HG03280 (cell line): ENCODE results near the gene IFI35.
"Not testable (repeated sequence)": the region's sequence is repeated elsewhere in the genome, so short reads cannot be mapped to it uniquely, and the experiment has no call there.

ENCODE experiments used
- ATAC-seq: cut with Tn5 transposase; IDR thresholded peaks from one replicate; pipeline ENCODE4 v1.9.1; 2021; ENCODE audit warnings: mild to moderate bottlenecking, moderate library complexity; ENCODE audit not compliant: unreplicated experiment

IFI35 gene

DNA sequence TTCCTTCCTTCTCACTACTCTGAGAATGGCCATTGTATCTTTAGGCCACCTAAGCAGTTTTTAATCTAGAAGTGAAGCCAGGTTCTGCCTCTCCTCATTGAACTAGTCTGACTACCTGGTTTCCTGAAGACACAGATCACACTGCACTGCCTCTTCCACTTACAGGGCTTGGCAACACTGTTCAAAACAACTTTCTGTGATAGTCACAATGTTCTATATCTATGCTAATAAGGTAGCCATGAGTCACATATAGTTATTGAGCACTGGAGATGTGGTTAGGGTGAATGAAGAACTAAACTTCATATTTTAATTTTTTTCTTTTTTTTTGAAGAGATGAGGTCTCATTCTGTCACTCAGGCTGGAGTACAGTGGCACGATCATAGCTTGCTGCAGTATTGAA lies 45.4 kb downstream of the IFI35 start:
- no peak for ATAC-seq

DNA sequence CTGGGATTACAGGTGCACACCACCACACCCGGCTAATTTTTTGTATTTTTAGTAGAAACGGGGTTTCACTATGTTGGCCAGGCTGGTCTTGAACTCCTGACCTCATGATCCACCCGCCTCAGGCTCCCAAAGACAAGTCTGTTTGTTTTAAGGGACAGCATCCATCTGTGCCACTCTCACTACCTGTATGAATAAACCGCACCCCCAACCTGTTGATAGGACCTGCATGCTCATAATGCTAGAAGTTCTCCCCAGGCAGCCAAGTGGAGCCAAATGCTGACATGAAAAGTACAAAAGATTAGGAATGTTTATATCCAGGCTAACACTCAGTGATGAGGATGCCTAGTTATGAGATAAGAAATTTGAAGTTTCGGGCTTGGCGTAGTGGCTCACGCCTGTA lies 46.4 kb downstream of the IFI35 start:
- ATAC-seq: not testable (repeated sequence)

DNA sequence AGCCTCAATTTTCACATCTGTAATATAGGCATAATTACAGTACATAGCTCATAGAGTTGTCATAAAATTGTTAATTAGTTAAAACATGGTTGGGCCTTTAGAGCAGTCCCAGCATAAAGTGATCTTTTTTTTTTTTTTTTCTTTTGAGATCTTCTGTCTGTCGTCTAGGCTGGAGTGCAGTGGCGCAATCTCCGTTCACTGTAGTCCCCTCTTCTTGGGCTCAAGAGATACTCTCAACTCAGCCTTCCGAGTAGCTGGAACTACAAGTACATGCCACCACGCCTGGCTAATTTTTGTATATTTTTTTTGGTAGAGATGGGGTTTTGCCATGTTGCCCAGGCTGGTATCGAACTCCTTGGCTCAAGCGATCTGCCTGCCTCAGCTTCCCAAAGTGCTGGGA lies 49.5 kb downstream of the IFI35 start:
- no peak for ATAC-seq

DNA sequence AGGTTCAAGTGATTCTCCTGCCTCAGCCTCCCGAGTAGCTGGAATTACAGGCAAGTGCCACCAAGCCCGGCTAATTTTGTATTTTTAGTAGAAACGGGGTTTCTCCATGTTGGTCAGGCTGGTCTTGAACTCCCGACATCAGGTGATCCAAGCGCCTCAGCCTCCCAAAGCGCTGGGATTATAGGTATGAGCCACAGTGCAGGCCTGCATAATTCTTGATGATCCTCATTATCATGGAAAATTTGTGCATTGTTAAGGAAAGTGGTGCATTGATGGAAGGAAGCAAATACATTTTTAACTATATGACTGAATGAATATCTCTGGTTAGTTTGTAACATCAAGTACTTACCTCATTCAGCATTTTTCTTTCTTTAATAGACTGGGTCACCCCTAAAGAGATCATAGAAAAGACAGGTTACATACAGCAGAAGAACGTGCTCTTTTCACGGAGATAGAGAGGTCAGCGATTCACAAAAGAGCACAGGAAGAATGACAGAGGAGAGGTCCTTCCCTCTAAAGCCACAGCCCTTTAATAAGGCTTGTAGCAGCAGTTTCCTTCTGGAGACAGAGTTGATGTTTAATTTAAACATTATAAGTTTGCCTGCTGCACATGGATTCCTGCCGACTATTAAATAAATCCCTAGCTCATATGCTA lies 56.5 kb downstream of the IFI35 start:
- no peak for ATAC-seq
